NCI-H1436 (cell line): ENCODE data around the gene SELENOW.
A peak's percentile ranks its signal among the peaks of the same experiment; 100 is the strongest.
"Not testable (repeated sequence)": the region's sequence is repeated elsewhere in the genome, so short reads cannot be mapped to it uniquely, and the experiment has no call there.

Experiments used
- DNase-seq: peaks from one replicate; lab custom pipeline; 2025; lab: John Stamatoyannopoulos, UW

SELENOW gene

GRCh38 chr19:47786566-47786965 is 8.1 kb downstream of the SELENOW start:
- no peak for DNase-seq

GRCh38 chr19:47787307-47787706 is 8.8 kb downstream of the SELENOW start:
- DNase-seq: not testable (repeated sequence)

GRCh38 chr19:47789811-47790210 is 11.3 kb downstream of the SELENOW start:
- not testable (repeated sequence) for DNase-seq

GRCh38 chr19:47790398-47790814 is 11.9 kb downstream of the SELENOW start:
- peak; percentile 80 for DNase-seq

- no peak for DNase-seq
These were observed 14.1 kb downstream of the SELENOW start for GRCh38 chr19:47792616-47793015.

GRCh38 chr19:47794526-47794925 is 16.0 kb downstream of the SELENOW start:
- no peak for DNase-seq

GRCh38 chr19:47796785-47797184 is 18.3 kb downstream of the SELENOW start:
- DNase-seq: no peak

GRCh38 chr19:47797996-47798903 is 19.7 kb downstream of the SELENOW start:
- no peak for DNase-seq

- DNase-seq: no peak
These were observed 20.4 kb downstream of the SELENOW start for GRCh38 chr19:47798904-47799266.

GRCh38 chr19:47801270-47801669 is 22.8 kb downstream of the SELENOW start:
- DNase-seq: no peak

GRCh38 chr19:47802521-47803043 is 24.1 kb downstream of the SELENOW start:
- DNase-seq: no peak

- DNase-seq: not testable (repeated sequence)
These were observed 24.6 kb downstream of the SELENOW start for GRCh38 chr19:47803148-47803547.

- not testable (repeated sequence) for DNase-seq
These were observed 25.2 kb downstream of the SELENOW start for GRCh38 chr19:47803671-47804070.

GRCh38 chr19:47804451-47804850 is 25.9 kb downstream of the SELENOW start, which contains the start of gene TPRX1:
Gene TPRX1 (minus strand): TSS chr19:47804551. CDS start chr19:47804539, 12 bp downstream.
- DNase-seq: not testable (repeated sequence)

- no peak for DNase-seq
These were observed 26.8 kb downstream of the SELENOW start for GRCh38 chr19:47805313-47805712.

- no peak for DNase-seq
These were observed 27.9 kb downstream of the SELENOW start for GRCh38 chr19:47806435-47806834.

- DNase-seq: peak; percentile 82
These were observed 34.9 kb downstream of the SELENOW start for GRCh38 chr19:47813304-47813994.

- no peak for DNase-seq
These were observed 35.5 kb downstream of the SELENOW start for GRCh38 chr19:47813995-47814328.

- not testable (repeated sequence) for DNase-seq
These were observed 37.8 kb downstream of the SELENOW start for GRCh38 chr19:47816270-47816669.

GRCh38 chr19:47818221-47818620 is 39.7 kb downstream of the SELENOW start:
- not testable (repeated sequence) for DNase-seq

- no peak for DNase-seq
These were observed 41.4 kb downstream of the SELENOW start for GRCh38 chr19:47819858-47820257.

- DNase-seq: no peak
These were observed 41.9 kb downstream of the SELENOW start for GRCh38 chr19:47820410-47820809.
